HG02678 (cell line): ENCODE measurements around the gene DESI1.
A peak's percentile ranks its signal among the peaks of the same experiment; 100 is the strongest.
"Not testable (repeated sequence)": the region's sequence is repeated elsewhere in the genome, so short reads cannot be mapped to it uniquely, and the experiment has no call there.

Experiments used
- ATAC-seq: cut with Tn5 transposase; IDR thresholded peaks from one replicate; pipeline ENCODE4 v1.9.1; 2021; ENCODE audit warnings: mild to moderate bottlenecking, moderate library complexity; ENCODE audit not compliant: unreplicated experiment

Gene DESI1

DNA sequence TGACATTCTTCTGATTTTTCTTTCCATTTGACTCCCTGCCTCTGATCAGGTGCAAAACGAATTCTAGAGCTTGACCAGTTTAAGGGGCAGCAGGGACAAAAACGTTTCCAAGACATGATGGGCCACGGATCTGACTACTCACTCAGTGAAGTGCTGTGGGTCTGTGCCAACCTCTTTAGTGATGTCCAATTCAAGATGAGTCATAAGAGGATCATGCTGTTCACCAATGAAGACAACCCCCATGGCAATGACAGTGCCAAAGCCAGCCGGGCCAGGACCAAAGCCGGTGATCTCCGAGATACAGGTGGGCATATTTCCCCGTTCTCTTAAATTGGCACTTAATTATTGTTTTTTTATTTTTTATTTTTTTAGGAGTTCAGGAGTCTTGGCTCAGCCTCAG lies 15.6 kb upstream of the DESI1 start:
- ATAC-seq = no peak

DNA sequence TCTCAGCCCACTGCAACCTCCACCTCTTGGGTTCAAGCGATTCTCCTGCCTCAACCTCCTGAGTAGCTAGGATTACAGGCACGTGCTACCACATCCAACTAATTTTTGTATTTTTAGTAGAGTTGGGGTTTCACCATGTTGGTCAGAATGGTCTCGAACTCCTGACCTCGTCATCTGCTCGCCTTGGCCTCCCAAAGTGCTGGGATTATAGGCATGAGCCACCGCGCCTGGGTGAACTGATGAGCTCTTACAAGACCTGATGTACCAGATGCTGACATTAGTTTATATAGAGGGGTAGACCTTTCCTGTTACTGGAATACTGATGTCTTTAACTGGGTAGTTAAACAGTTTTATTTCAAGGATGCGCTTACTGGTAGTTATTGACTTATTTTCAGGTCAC lies 13.8 kb upstream of the DESI1 start:
- not testable (repeated sequence) for ATAC-seq

DNA sequence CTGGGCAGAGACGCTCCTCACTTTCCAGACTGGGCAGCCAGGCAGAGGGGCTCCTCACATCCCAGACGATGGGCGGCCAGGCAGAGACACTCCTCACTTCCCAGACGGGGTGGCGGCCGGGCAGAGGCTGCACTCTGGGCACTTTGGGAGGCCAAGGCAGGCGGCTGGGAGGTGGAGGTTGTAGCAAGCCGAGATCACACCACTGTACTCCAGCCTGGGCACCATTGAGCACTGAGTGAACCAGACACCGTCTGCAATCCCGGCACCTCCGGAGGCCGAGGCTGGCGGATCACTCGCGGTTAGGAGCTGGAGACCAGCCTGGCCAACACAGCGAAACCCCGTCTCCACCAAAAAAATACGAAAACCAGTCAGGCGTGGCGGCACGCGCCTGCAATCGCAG lies 10.8 kb upstream of the DESI1 start:
- not testable (repeated sequence) for ATAC-seq

DNA sequence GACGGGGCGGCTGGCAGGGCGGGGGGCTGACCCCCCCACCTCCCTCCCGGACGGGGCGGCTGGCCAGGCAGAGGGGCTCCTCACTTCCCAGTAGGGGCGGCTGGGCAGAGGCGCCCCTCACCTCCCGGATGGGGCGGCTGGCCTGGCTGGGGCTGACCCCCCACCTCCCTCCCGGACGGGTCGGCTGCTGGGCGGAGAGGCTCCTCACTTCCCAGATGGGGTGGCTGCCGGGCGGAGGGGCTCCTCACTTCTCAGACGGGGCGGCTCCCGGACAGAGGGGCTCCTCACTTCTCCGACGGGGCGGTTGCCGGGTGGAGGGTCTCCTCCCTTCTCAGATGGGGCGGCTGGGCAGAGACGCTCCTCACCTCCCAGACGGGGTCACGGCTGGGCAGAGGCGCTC lies 10.3 kb upstream of the DESI1 start:
- not testable (repeated sequence) for ATAC-seq

DNA sequence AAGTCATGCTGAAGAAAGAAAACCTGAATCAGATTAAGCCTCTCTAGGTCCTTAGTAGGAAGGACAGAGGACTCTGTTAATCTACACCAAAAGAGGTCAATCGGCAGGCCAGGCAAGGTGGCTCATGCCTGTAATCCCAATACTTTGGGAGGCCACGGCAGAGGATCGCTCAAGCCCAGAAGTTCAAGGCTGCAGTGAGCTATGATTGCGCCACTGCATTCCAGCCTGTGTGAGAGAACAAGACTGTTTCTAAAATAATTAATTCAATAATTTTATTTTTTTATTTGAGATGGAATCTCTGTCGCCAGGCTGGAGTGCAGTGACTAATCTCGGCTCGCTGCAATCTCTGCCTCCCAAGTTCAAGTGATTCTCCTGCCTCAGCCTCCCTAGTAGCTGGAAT lies 4.7 kb upstream of the DESI1 start:
- no peak for ATAC-seq

DNA sequence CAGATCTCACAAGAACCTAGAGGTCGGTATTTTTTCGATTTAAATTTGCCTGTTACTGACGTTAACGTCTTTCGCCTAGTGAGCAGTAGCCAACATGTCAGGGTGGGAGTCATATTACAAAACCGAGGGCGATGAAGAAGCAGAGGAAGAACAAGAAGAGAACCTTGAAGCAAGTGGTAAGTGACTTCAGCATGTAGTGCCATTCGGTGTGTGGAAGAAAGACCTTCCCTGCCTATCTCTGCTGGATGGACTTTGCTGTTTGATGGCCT lies 1.0 kb upstream of the DESI1 start:
- ATAC-seq = no peak

DNA sequence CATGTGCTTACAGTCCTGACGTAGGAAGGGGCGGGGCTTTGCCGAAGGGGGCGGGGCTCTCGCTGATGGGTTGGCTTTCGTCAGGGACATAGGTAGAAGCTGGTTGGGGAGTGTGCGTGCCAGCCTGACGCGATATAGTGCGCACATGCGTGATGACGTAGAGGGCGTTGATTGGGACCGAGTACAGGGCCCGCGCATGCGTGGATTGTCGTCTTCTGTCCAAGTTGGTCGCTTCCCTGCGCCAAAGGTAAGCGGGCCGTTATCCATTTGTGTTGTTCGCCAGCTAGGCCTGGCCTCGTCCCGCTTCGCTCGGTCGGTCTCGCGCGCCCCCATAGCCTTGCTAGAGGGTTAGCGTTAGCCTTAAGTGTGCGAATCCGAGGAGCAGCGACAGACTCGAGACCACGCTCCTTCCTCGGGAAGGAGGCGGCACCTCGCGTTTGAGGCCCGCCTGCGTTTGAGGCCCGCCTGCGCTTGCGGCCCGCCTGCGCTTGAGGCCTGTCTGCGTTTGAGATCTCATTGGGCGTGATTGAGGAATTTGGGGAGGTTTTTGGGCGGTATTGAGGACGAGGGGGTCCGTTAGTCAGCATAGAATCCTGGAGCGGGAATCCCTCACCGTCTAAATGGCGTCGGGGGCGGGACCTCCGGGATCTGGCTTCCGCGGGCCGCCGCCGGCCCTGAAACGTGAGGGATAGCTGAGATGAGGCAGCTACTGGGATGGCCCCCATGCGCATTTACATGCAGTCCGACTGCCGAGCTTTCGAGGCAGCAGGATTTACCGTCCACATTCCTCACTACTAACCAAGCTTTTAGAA lies 462 bp upstream of the DESI1 start, which contains the start of gene XRCC6:
XRCC6 (plus strand) TSS at position 197 of the 812 bp plus-strand sequence. CDS start 710 bp downstream, outside the sequence.
- ATAC-seq = peak; percentile 84

DNA sequence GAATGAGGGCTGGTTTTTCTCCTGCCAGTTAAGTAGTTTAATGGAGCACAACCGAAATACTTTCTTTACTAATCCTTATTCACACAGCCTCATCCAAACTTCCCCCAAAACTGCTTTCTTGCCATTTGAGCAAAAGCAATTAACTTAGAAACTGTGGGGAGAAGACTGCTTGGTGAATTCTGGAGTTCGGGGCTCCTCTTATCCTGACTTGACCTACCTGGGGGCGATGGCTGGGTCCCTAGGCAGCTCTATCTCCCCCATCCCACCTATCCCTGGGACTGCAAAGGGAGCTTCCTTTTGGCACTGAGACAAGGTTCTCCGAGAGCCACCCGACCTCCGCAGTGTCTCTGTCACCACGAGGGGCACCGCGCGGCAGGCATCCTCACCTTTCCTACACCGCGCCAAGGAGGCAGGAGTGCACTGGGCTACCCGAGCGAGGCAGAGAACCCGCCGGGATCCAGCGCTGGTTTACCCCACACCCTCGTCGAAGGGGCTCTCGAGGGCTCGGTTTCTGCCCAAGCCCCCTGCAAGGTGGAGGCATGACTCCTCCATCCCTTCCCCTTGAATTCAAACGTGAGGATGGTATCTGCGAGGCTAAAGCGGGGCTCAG lies 759 bp downstream of the DESI1 start:
- ATAC-seq = peak; percentile 11

DNA sequence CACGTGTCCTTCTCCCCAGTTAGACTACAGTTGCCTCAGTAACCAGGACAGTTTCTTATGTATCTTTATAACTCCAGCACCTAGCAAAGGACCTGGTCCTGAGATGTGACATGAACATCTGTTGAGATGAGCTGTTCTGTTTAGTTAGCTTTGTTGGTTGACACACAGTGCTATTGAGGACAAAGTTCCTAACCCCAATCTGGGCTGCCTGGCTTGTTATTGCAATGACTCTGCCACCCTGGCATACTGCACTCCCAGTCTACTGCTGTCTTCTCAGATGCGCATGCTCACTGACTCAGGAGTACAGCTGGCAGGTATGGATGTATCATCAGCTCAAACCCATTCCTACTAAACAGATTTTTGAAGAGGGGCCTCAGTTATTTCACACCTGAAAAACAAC lies 7.4 kb downstream of the DESI1 start:
- ATAC-seq = no peak

DNA sequence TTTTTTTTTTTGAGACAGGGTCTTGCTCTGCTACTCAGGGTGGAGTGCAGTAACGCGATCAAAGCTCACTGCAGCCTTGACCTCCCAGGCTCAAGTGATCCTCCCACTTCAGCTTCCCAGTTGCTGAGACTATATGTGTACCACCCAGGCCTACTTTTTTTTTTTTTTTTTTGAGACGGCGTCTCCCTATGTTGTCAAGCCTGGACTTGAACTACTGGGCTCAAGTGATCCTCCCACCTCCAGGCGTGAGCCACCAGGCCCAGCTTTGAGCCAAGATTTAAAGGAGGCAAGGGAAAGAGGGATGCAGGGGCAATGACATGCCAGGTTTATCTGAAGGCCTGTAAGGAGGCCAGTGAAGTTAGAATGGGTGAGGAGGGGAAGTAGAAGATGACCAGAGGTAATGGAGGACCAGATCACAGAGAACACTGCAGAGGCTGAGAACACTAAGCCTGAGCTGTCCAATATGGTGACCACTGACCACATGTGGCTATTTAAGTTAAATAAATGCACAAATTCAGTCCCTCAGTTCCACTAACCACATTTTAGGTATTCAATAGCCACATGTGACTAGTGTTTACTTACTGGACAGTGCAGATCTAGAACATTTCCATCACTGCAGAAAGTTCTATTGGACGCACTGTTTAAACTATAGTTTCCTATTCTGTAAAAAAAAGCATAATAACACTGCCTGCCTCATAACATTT lies 8.1 kb downstream of the DESI1 start:
- no peak for ATAC-seq

DNA sequence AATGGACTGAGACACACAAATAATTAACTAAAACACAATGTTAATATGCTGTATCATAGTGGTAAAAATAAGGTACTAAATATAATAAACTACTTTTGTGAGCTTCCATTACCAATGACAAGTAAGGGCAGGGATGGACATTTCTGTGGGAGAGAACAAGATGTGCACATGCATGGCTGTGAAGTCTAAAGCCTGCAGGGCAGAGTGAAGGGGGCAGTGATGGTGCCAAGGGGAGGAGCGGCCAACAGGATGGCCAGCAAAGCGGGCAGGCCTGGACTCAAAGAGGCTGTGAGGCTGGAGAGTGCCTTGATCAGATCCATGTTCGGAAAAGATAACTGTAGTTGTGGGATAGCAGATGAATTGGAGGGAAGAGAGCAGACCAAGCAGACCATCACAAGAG lies 12.5 kb downstream of the DESI1 start:
- no peak for ATAC-seq

DNA sequence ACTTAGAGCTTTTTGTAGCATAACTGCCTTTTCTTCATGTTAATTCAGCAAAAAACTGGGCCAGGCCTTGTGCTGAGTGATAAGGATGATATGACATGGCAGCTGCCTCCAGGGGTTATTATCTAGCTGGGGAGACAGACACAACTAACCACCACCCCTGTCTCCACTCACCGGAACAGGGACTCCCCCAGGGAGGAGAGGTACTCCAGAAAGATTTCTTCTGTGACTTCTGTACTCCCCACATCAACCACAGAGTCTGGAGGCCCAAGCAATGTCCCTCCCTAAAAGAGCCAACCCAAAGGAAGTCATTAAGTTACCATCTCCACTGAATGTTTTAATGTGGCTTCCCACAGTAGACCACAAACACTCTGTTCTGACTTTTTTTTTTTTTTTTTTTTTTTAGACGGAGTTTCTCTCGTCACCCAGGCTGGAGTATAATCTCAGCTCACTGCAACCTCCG lies 16.9 kb downstream of the DESI1 start:
- peak; percentile 83 for ATAC-seq

DNA sequence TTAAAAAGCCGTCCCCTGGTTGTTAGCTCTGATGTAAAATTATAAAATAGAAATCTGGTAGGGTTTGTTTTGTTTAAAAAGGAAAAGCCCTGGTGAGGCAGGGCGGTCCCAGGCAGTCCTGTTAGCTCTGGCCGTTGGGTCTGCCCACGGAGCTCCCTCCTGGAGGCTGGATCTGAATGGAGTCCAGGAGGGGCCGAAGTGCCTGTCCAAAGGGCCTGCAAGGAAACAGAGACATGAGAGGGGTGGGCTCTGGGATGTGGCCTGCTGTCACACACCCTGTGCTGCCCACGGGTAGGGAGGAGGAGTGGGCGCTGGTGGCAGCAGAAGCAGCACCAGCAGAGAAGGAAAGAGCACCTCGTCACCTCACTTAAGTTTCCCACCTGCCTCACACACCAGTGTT lies 19.9 kb downstream of the DESI1 start:
- no peak for ATAC-seq

DNA sequence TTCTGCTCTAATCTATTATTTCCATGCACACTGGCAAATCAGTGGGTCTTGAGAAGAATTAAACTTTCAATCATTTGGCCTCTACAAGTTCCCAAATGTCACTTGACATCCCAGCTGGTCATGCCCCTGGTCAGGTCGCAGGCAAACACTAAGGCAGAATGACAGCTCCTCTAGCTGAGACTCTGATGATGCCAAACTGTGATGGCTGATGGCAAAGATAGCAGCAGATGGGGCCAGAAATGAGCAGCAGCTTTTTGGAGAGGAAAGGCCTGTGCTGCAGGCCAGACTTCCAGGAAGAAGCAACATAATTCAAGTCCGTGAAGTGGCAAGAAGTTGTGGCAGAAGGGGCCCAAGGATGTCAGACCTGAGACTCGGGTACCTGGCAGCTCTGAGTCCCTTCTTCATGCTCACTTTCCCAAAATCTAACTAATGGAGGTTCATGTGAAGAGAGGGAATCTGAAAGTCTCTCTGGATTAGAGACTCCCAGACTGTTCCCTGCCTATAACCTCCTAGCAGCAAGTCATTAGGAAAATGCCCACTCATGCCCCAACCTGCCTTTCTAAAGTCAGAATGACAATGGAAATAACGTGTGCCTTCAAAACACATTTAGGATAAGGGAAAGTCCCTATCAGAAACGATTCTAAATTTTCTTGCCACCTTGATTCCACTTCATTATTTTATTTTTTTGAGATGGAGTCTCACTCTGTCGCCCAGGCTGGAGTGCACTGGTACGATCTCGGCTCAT lies 21.8 kb downstream of the DESI1 start:
- ATAC-seq = no peak

DNA sequence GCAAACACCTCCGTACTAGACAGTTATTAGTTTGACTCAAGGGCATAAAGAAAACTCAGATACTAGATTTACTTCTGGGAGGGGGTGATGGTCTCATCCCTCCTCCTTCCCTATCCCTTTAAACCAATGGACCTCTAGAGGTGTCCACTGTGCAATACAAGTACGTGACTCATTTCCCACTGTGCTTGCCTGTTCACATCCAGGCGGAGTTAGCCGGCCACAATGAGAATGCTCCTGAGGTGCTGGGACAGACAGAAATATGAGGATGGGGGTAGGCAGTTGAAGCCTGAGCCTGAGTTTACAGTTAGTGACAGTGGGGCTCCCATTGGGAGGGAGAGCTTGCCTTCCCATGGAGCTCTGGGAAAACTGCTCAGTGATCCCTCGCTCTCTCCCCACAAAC lies 22.8 kb downstream of the DESI1 start:
- ATAC-seq = no peak

DNA sequence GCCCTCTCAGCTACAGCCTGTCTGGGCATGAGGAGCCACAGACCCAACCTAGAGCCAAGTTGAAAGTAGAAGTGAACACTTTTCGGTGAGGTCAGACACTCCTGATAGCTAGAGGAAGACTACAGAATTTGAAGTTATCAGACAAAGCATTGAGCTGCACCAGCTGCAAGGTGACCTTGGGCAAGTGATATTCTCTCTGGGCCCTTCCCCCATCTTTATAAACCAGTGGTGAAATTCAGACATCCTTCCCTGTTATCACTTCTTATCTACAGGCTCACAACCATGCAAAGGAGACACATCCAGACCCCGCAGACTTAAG lies 23.2 kb downstream of the DESI1 start:
- no peak for ATAC-seq

DNA sequence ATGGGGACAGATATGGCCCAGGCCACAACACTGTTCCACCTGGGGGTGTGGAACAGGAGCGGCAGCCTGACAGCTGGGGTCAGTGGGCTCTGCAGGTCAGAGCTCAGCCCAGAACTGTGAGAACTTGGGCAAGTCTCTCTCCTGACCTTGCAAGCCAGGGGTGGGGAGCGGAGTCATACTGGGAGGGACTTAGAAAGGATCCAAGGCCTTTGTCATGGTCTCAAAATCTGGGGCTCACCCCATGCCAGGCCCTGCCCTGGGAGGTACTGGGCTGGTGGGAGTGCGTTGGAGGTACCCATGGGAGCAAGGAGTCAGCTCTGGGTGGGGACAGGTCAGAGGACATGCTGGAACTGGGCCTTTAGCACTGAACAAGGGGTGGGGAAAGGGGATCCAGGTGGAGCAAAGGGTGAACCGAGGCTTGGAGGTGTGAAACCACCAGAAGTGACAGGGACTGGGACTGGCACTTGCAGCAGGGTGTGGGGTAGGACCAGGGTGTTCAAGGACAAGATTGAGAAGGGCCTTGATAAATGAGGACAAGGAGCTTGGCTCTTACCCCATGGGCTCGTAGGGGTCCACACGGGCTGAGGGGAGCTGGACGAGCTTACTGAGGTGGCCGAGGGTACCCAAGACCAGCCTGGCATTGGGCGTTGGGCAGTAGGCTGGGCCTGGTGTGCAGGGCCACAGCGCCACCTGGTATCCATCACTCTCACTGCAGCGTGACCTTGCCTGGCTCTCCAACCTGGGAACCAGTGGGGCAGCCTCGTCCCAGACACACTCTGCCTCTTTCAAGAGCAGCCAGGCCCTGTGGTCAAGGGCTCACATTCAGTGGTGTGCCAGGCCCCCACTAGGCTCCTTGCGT lies 23.8 kb downstream of the DESI1 start:
- ATAC-seq = no peak

DNA sequence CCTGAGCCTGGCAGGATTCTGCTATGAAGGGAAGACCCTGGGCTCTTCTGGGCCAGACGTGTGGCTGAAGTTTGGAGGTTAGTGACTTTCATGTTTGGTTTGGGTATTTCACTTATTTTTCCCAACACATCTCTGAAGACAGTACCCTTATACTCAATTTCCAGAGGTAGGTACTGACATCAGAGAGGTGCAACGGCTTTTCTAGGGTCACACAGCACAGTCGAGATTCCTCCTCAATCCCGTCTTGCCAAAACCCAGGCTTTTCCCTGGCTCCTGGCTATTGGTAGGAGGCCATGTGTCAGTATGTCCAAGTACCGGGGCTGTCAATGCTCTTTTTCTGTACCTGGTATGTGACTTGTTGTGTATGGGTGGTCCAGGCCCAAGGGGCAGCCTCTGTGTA lies 25.1 kb downstream of the DESI1 start:
- ATAC-seq = no peak

DNA sequence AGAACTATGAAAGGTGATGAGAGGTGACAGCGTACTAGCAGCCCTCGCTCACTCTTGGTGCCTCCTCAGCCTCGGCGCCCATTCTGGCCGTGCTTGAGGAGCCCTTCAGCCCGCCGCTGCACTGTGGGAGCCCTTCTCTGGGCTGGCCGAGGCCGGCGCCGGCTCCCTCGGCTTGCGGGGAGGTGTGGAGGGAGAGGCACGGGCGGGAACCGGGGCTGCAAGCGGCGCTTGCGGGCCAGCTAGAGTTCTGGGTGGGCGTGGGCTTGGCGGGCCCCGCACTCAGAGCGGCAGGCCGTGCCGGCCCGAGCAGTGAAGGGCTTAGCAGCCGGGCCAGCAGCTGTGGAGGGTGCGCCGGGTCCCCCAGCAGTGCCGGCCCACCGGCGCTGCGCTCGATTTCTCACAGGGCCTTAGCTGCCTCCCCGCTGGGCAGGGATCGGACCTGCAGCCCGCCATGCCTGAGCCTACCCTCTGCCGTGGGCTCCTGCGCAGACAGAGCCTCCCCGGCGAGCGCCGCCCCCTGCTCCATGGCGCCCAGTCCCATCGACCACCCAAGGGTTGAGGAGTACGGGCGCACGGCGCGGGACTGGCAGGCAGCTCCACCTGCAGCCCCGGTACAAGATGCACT lies 27.4 kb downstream of the DESI1 start:
- not testable (repeated sequence) for ATAC-seq
